A549 (cell line): ENCODE data around the gene GJB5.

ENCODE experiments used
- BCL3 ChIP-seq: fragments of >200 bp; sonication (Bioruptor Twin); formaldehyde crosslinking; IDR thresholded peaks from 3 replicates; pipeline ENCODE4 v1.6.1; 2016
- EP300 ChIP-seq, 2 experiments: fragments of >200 bp; sonication (Bioruptor Twin); formaldehyde crosslinking; IDR thresholded peaks; 2 replicates in 1 of 2; 3 replicates in 1 of 2; pipeline ENCODE4 v1.6.1; 2016 to 2017
- HDAC2 ChIP-seq: fragments of 200-600 bp; sonication (generic); IDR thresholded peaks from 2 replicates; pipeline ENCODE4 v1.6.1; 2016
- MAX ChIP-seq: IDR thresholded peaks from 2 replicates; pipeline ENCODE4 v1.6.1; 2012
- POLR2A ChIP-seq: IDR thresholded peaks from 2 replicates; pipeline ENCODE4 v1.6.1; 2012; ENCODE audit warnings: mild to moderate bottlenecking, low read length
- RFX5 ChIP-seq: fragments of 450-650 bp; IDR thresholded peaks from 2 replicates; pipeline ENCODE4 v1.7.1; 2014; ENCODE audit warnings: antibody characterized with exemption, mild to moderate bottlenecking, moderate library complexity
- ZC3H11A ChIP-seq: fragments of 450-650 bp; IDR thresholded peaks from 2 replicates; pipeline ENCODE4 v1.6.1; 2014; ENCODE audit warnings: antibody characterized with exemption, mild to moderate bottlenecking
- TF ChIP-seq, protein P1 (sequence below): fragments of >200 bp; sonication (Bioruptor Twin); formaldehyde crosslinking; IDR thresholded peaks from 3 replicates; pipeline ENCODE4 v1.5.1; 2016

DNA sequence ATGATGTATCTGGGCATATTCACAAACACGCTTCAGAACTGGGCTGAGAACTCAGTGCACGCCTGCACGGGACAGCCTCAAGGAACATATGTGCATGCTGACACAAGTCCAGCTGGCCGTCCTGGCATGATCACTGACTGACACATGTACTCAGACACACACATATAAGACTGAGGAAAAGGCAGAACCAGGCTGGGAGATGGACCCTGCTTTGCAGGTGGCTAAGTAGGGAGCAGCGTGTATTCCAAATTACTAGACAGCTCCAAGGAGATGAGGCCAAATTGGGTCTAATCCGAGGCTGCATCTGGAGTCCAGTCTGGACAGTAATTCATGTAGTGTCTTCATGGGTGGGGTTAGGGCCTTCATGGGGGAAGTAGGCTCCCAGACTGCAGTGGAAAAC lies 41.4 kb upstream of the GJB5 start:
- TF ChIP-seq, protein P1, sequence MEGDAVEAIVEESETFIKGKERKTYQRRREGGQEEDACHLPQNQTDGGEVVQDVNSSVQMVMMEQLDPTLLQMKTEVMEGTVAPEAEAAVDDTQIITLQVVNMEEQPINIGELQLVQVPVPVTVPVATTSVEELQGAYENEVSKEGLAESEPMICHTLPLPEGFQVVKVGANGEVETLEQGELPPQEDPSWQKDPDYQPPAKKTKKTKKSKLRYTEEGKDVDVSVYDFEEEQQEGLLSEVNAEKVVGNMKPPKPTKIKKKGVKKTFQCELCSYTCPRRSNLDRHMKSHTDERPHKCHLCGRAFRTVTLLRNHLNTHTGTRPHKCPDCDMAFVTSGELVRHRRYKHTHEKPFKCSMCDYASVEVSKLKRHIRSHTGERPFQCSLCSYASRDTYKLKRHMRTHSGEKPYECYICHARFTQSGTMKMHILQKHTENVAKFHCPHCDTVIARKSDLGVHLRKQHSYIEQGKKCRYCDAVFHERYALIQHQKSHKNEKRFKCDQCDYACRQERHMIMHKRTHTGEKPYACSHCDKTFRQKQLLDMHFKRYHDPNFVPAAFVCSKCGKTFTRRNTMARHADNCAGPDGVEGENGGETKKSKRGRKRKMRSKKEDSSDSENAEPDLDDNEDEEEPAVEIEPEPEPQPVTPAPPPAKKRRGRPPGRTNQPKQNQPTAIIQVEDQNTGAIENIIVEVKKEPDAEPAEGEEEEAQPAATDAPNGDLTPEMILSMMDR, result no peak
- TF ChIP-seq BCL3 (no peak), POLR2A (no peak), MAX (no peak), ZC3H11A (no peak), HDAC2 (no peak), RFX5 (no peak), EP300 (IDR thresholded peaks at IDR 0.05) (no peak)
